GM19193 (cell line): ENCODE results near the gene DPP8.

Source experiments
- POLR2A ChIP-seq: IDR thresholded peaks from 4 replicates; pipeline ENCODE4 v1.6.1; 2011; ENCODE audit not compliant: insufficient read depth, insufficient read length; ENCODE audit errors: extremely low read depth

DPP8 gene

GRCh38 chr15:65530318-65531111, 13.0 kb upstream of the DPP8 start, which contains the start of gene HACD3:
Gene HACD3 (plus strand): TSS chr15:65530463. CDS start chr15:65530632, 169 bp downstream.
- TF ChIP-seq POLR2A: peak; percentile 73

- no peak for TF ChIP-seq POLR2A
Measured at GRCh38 chr15:65529762-65530317, 12.4 kb upstream of the DPP8 start.

GRCh38 chr15:65528461-65529060, 11.1 kb upstream of the DPP8 start:
- TF ChIP-seq POLR2A: no peak

- TF ChIP-seq POLR2A: no peak
Measured at GRCh38 chr15:65525622-65526021, 8.1 kb upstream of the DPP8 start.

GRCh38 chr15:65524226-65524625, 6.7 kb upstream of the DPP8 start:
- no peak for TF ChIP-seq POLR2A

GRCh38 chr15:65521350-65521749, 3.9 kb upstream of the DPP8 start:
- no peak for TF ChIP-seq POLR2A

DNA sequence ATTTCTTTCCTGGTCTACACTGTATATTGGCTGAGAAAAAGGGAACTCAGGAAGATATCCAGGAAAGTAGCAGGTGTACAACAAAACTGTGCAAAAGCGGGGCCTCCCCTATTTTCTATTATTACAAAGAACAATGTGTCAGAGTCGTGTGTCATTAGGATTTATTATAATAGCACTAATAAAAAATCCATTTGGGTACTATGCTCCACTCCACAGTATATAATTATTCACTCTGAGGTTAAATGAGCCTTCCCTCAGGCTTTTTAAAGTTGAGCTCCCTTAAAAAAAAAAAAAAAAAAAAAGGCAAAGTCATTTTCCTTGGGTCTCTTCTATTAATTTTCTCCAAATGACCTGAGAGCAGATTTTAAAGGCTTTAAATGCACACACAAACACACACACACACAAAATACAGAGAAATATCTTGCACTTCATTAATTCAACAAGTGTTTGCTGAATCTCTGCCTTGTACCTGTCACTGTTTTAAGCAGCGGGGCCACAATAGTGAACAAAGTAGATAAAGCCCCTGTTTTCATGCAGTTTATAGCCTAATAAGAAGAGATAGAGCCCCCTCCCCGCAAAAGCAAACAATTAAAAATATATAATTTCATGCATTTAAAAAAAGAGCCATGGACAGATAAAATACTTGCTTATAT, 1.3 kb upstream of the DPP8 start:
- no peak for TF ChIP-seq POLR2A

DNA sequence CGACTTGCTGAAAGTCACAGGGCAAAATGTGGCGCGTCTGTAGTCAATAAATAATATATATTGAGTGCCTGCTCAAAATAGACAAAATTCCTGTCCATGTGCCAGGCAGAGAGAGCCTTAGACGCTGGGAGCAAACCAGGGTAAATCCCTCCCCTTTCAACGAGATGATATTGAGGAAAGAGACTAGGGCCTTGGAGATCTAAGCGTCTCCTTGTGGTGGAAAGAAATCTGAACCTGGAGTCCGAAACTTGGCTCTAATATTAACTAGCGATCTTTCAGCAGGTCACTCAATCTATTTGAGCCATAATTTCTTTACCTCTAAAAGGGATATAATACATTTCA, 348 bp upstream of the DPP8 start:
- TF ChIP-seq POLR2A: no peak

- TF ChIP-seq POLR2A: no peak
Measured at GRCh38 chr15:65512807-65513416, 4.6 kb downstream of the DPP8 start.

GRCh38 chr15:65512189-65512588, 5.3 kb downstream of the DPP8 start:
- TF ChIP-seq POLR2A: no peak

- no peak for TF ChIP-seq POLR2A
Measured at GRCh38 chr15:65509321-65509720, 8.2 kb downstream of the DPP8 start.

GRCh38 chr15:65494076-65494475, 23.4 kb downstream of the DPP8 start:
- TF ChIP-seq POLR2A: no peak

GRCh38 chr15:65484876-65485275, 32.6 kb downstream of the DPP8 start:
- no peak for TF ChIP-seq POLR2A

GRCh38 chr15:65476903-65477302, 40.6 kb downstream of the DPP8 start:
- TF ChIP-seq POLR2A: no peak

- TF ChIP-seq POLR2A: no peak
Measured at GRCh38 chr15:65470866-65471265, 46.6 kb downstream of the DPP8 start.

GRCh38 chr15:65468229-65468909, 49.1 kb downstream of the DPP8 start:
- no peak for TF ChIP-seq POLR2A

- TF ChIP-seq POLR2A: no peak
Measured at GRCh38 chr15:65466901-65467300, 50.6 kb downstream of the DPP8 start.
